Activated naive CD4-positive, alpha-beta T cell (primary cell): ENCODE data around the gene STYXL2.
A peak's percentile ranks its signal among the peaks of the same experiment; 100 is the strongest.

ENCODE experiments used
- DNase-seq, 4 experiments: peaks; one replicate each; lab custom pipeline; 2025; lab: John Stamatoyannopoulos, UW

The STYXL2 gene

DNA sequence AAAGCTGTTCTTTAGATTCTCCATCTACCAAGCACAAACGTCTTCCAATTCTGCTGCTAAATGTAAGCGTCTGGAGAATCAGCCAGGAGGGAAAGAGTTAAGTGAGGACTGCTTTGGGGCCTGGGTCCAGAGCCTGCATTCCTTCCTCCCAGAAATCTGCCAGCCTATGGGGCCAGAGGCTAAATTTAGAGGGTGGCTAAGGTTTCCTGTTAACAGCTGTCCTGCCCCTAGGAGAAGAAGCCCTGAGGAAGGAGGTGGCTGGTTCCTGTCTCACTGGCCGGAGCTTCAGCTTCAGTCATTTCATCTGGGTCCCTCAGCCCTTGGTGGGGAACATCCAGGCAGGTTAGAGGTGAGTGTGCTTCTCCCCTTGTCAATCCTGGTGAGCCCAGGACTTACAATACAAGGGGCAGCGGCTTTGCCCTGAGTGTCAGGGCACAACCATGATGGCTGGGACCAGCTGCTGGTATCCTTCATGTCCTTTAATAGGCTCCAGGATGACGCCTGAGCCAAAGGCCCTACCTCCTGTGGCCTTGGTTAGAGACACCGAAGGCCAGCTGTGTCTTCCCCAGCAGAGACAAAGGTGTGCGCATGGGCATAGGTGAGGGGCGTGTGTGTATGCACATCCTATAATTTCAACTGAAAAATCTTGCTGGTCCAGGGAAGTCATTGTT is at the start of gene STYXL2:
TSS of gene STYXL2 (plus strand) at position 230 of the 671 bp plus-strand sequence. CDS start 775 bp downstream, outside the sequence.
- no peak for DNase-seq

DNA sequence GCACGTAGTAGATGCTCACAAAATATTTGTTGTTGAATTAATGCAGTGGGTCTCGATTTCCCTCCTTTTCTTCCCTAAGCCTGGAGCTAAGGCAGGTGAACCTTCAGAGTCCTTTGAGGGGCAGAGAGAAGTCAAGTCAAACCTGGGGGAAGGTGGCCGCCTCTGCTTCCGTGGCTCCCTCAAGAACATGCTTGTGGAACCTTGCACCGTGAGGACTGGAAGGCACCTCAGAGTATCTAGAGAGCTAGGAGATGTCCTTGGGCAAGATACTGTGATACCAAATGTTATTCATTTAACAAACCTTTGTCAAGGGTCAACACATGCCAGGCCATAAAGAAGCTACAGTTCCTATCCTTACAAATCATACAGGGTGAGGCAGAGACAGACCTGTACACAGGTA is 42.0 kb upstream of the STYXL2 start:
- no peak for DNase-seq

DNA sequence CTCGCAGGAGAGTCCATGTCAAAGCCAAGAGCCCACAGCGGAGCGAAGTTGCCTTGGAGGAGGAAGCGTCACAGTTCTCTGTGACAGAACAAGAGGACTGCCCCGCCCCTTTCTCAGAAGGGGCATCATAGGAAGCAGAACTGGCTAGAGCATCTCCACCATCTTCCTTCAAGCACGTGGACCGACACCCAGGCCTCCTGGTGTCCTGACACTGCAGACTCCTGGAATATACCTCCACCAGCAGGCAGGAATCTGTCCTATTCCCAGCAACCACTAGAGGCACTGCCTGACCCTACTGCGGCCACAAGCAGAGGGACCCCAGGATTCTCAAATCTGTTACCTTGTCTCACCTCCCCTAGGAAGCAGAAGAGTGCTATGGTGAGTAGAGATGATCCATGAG is 41.5 kb upstream of the STYXL2 start:
- no peak for DNase-seq

DNA sequence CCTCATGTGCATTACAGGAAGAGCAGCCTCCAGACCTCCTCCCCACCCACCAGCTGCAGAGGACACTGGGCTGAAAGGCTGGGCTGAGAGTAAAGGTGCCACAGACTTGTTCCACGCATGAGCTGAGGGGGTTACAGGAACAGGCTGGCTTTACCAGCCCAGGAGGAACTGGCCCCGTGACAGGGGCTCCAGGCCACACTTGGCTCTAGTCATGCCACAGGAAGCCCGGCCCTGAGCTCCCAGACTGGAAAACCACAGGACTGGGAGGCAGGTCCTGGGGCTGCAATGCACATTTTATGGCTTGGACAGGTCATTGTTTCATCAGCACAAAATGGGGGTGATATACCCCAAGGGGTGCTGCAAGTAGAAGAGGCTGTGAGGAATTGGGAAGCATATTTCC is 39.3 kb upstream of the STYXL2 start:
- no peak for DNase-seq

DNA sequence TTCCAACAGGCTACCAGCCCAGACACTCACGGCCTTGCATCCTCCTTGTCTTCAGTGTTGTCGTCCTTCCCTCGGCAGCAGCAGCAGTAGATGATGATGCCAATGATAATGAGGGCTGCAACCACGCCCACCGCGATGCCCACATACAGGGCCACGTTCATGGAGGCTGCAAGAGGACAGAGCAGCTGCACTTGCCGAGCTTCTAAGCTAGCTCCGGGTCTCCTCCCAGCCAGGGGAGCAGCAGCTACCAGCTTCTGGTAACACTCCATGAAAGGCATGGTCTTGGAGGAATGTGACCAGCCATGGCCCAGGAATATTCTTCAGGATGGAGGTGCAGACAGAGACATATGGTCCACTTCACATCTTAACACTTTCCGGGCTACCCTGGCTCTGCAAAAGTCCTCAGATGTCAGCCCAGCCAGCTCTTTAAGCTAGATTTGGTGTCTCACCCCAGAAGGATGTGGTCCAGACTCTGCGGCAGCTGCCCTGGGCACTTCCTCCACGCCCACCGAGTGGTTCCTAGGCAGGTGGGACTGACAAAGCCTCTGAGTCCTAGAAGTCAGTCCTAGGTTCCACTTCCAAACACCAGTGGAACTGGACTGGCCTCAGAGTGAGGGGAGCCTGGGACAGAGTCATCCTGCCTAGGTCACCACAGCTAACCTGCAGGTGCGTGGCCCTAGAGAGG is 38.8 kb upstream of the STYXL2 start:
- no peak for DNase-seq

DNA sequence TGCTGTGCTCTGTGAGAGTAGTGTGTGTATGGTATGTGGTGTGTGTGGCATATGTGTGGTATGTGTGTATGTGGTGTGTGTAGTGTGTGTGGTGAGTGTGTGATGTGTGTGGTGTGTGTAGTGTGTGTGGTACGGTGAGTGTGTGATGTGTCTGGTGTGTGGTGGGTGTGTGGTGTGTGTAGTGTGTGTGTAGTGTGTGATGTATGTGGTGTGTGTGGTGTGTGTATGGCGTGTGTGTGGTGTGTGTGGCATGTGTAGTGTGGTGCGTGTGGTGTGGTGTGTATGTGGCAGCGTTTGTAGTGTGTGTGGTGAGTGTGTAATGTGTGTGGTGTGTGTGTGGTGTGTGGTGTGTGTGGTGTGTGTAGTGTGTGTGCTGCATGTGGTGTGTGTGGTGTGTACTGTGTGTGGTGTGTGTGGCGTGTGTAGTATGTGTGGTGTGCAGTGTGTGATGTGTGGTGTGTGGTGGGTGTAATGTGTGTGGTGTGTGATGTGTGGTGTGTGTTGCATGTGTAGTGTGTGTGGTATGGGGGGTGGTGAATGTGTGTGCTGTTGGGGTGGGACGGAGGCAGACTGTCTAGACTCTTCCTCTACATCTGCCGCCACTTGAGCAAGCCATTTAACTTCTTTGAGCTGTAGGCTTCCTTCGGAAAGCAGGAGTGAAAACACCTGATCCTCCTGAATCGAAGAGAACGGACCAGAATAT is 37.2 kb upstream of the STYXL2 start:
- DNase-seq, result no peak

DNA sequence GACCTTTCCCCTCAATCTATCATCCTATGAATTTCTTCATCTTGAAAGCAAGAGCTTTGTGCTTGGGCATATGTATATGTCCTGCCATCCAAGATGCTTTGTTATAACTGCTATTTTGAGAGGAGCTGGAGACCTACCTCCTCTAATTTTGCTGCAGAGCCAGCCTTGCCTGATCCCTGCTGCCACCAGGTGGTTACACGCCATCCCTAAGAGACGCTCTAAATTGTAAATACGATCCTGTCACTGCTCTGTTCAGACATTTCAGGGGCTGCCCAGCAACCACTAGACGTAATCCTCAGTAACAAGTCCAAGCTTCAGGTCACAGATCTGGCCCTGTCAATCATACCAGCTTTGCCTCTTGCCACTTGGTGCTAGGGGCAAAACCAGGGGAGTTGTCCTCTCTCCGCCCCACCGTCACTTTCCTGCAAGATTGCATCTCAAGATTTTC is 36.6 kb upstream of the STYXL2 start:
- no peak for DNase-seq

DNA sequence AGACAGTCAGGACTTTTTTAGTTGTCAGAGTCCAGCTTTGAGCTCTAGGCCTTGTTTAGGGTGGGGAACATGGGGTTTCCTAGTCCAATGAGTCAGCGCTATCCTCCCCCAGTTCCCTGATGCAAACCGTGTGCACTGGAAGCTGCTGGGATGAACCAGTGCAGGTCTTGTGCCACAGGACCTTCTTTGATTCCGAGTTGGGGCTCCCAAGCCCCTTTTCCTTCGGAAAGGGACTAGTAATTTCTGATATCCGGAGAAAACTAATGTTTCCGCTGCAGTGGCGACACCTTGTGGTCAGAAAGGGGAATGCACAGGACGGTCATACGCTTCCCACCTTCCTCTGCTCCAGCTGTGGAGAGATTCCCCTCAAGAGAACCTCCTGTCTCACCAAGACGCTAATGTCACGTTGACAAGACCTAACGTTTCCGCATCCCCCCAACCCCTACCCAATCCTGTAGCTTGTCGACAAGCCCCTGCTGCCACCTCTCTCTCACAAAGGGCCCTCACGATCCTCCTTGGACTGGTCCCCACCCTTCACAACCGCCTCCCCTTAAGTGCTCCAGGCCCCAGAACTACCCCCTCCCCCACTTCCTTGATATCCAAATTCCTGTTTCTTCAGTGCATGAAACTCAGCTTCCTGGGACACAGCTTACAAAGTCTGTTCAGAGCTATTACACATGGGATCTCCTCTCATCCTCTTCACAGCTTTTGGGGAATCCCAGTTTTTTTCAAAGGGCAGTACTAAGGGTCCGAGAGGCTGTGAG is 34.6 kb upstream of the STYXL2 start:
- peak; percentile 43 to 62 (median 56) for DNase-seq

DNA sequence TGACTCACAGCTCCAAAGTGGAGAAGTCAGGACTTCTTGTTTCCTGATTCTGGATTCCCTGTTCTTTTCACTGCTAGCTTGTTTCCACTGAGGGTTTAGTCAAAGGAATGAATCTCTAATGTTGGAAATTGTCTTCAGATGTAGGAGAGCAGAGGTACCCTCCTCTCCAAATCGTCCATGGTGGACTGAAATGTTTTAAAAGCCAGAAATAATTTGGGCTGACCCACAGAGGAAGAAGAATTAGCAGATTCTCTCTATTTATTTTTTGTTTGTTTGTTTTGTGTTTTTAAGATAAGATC is 34.1 kb upstream of the STYXL2 start:
- DNase-seq, result no peak

DNA sequence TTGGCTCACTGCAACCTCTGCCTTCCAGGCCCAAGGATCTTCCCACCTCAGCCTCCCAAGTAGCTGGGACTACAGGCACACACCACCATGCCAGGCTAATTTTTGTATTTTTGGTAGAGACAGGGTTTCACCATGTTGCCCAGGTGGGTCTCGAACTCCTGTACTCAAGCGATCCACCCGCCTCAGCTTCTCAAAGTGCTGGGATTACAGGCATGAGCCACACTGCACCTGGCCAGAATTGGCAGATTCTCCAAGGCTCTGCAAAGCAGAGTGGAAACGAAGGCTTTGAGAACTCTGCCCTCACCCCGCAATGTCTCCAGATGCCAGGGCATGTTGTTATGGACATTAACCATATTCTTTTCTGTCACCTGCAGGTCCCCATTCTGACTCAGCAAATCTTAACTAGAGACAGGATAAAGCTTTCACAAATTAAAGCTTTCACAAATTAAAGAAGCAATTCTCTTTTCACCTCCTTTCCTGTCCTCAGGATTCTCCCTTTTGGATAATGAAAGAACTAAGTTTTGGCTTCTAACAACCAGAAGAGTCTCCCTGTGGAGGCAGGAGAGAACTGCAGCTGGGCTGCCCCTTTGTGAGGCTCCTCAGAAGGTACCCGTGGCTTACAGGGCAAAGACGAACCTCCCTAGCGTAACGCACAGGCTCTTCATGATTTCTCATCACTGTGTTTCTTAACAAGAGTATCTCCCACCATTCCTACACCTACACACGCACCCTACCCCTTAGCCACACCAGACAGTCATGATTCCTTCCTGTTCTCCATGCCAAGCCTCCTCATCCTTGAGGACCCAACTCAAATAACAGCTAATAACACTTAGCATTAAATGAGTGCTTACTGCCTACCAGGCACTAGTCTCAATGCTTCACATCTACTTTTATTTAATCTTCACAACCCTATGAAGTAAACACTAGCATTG is 33.5 kb upstream of the STYXL2 start:
- no peak for DNase-seq

DNA sequence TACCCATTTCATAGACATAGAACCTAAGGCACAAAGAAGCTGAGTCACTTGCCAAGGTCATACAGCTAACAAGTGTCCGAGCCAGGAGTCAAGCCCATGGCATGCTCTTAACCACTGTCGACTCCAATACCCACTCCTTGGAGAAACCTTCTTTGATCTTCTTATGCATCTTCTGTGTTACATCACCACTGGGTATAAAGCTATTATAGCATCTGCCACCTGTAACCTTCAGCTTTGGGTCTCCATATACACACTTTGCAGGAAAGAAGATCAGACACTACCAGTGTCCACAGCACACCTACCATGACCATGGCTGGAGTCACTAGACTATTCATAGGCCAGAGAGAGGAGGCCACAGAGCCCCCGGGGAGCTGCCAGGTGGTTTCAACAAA is 32.8 kb upstream of the STYXL2 start:
- no peak for DNase-seq

DNA sequence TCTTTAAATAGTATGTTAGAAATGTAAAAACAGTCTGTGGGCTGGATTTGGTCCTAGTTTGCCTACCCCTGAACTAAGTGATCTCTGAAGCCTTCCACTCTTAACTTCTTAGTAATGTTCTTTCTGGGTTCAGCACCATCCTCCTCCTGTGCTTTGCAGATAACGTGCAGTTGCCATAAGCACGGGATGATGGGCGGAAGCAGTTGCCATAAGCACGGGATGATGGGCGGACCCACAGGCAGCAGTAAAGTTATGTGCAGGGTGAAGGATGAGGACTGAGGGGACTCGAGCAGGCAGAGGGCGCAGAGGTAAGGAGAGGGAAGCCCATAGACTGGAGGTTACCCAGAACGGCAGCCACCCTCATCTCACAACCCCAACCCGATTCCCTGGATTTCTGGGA is 29.3 kb upstream of the STYXL2 start:
- DNase-seq, result no peak

DNA sequence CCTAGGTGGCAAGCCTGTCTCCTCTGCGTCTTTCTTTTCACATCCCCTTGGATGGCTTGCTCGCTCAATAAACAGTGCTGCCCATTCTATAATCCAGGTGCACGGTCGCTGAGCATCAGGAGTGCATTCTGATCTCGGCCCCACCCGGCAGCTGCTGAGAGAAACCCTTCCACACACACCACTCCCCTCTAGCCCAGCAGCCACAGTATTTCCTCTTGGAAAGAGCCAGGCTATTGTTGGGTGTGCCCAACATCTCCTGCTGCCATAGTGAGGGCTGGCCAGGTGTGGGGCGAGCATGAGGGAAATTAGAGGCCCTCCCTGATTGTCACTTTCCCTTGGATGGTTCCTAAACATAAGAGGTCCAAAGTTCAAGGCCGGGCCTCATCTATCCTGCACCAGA is 28.4 kb upstream of the STYXL2 start:
- no peak for DNase-seq

DNA sequence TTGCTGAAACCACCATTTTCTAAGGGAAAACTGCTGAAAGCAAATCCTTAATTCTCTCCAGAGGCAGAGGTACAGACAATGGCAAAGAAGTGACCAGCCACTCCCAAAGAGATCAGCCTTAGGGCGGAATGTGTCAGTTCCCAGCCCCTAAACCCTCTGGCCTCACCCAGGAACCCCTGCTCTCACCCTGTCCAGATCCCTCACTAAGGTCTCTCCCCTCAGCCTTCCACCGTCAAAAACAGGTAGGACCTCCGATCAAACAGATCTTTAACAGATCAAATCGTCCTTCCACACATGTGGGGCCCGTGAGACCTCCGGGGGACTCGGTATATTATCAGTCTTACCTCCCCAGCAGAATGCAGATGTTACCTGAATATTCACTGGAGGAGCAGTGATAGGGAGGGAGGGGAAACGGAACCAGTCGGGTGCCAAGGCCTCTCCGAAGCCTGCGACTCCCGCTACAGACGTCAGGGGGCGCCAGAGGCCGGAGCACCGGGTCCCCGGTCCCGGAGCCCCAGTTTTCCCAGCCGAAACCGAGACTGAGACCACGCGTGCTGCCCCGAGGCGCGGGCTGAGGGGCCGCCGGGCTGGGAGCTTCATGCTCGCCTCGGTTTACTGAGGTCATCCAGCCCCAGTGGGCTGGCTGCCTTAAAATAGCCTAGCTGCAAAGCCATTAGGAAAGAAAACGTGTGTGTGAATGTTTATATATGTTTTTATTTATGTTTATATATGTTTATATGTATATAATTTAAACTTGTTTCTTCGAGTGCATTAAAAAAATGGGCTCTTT is 27.3 kb upstream of the STYXL2 start:
- DNase-seq, result peak; percentile 59 to 81 (median 78)

DNA sequence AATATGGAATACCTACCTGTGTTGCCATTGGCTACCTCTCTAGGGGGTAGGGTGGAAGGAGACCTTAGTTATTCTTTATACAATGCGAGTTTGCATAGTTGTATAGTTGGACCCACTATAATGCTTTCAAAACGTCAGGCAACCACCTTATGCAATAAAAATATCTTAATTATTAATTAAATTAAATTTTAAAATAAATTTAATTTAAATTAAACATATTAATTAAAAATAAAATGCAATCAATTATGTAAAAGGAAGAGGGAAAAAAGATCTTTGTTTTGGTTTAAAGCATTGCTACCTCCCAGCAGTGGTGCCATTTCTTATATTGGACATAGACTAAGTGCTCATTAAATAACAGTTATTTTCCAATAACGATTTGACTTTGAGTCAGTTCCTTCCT is 26.0 kb upstream of the STYXL2 start:
- DNase-seq, result no peak

DNA sequence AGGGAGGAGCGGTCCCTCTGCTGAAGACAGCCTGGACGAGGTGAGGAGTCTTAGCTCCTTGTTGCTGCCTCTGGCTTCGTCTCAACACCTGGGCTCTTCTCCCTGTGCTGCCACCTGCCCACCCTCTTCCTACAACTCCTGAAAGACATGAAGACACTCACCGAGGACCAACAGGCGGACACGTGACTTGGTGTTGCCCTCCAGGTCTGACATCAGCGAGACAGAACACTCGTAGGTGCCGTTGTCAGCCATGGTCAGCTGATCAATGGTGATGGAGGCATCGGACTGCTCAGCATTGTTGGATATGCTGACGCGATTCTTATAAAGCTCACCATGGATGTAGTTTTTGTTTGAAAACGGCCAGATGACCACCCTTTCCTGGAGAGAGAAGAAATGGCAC is 25.1 kb upstream of the STYXL2 start:
- no peak for DNase-seq

DNA sequence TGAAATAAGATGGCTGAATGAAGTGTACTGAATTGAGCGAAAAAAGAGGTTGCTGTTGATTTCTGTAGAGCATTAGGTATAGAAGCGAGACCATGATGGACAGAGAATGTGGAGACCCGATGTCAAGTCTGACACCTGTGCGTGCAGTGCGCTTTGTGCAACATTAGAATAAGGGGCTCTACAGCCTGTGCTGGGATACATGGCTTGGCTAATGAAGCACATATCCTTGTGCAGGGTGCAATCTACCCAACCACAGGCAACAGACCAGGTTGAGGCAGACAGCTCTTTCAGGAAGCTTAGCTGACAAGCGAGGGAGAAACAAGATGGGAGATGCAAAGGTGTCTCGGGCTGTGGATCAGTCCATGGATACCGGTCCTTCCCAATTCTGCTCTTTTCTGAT is 22.6 kb upstream of the STYXL2 start:
- no peak for DNase-seq

DNA sequence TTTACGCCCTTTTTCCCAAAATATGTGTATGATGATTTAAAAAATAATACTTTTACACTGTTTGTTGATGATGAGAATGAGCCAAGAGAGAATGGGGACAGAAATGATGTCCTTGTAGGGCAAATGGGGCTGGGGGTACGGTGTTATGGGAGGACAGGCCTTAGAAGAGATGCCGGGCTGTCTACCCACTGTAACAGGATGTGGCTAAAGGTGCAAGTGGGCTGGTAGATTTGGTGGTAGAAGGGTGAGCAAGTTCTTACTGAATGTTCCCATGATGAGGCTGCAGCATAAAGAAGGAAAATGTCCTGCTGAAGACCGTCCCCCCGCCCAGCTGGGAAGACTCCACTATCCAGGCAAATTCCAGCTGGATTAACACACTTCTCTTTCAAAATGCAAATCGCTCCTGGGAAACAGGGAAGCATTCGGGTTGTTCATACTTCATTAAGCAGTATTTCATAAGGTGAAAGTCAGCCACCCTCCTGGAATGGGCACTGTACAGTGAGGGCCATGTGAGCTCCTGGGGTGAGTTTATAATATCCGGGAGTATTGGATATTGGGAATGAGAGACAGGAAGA is 17.7 kb upstream of the STYXL2 start:
- no peak for DNase-seq

DNA sequence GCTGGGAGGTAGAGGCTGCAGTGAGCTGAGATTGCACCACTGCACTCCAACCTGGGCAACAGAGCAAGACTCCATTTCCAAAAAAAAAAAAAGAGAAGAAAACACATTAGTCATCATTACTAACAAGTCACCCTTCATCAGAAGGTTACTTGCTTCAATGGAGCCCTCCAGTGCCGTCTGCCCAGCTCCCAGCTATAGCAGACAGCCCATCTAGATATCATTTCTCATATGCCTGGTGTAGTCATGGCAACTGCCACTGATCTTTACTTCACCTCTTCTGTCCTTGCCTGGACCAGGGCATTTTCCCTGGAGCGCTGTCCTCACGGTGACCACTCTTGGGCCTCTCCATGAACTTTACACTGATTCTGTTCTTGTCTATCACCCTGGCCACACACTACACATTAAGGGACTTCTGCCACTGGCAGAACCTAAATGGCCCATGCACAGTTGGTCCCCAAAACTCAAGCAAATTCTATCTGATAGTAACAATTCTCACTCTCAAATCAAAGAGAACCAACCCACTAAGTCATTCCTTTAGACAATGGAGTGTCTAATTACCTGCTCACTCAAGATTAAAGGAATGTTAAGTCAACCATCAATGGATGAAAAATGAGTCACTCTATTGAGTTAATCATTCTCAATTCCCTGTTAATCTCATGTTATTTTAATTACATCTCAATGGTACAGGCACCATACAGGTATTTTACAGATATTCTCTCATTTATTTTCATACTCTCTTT is 16.6 kb upstream of the STYXL2 start:
- DNase-seq, result no peak

DNA sequence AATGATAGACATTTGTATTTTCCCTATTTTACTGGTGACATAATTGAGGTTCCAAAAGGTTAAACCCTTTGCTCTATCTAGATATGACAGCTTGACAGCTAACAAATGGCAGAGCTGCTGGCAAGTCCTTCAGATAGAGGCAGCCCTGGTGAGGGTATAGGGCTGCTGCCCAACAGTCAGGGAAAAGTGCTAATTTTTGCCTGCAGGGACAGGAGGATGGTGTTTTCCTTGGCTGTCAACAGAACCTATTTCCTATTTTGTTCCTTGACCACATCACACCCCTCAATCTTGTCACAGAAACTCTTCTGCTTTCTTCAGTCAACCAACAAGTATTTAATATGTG is 16.0 kb upstream of the STYXL2 start:
- DNase-seq, result no peak
